Lower leg skin (tissue), 4 donors: Measurements from ENCODE around the gene SCRT2. TPM values are rescaled to one million over a fixed set of nuclear protein-coding genes. Genes with fewer than 3 reads are reported as not detected.

Experiments used
- DNase-seq, 2 donors: peaks; one replicate each; pipeline ENCODE4 v3.0.0-alpha.2; 2019; ENCODE audit warnings: low spot score in 2 of 2
- H3K4me3 ChIP-seq: fragments of 200-600 bp; sonication (generic); 2 replicates; pipeline ENCODE4 v1.5.1; 2017; ENCODE audit warnings: mild to moderate bottlenecking, low read depth; ENCODE audit not compliant: poor library complexity, severe bottlenecking
- POLR2A ChIP-seq, 2 donors: fragments of 450-650 bp; IDR thresholded peaks; one replicate each; pipeline ENCODE4 v1.6.1; 2016 to 2017; ENCODE audit warnings: antibody characterized with exemption in 2 of 2, mild to moderate bottlenecking in 1 of 2, moderate library complexity in 1 of 2
- WGBS, 2 donors: methylation state at CpG; one replicate each; pipeline ENCODE4 v1.1.5; 2018; 5-methylcytosine and 5-hydroxymethylcytosine counted together
- intact Hi-C: fragments of 100-400 bp; cut with DNase I; formaldehyde crosslinking; loops from one replicate; pipeline ENCODE4 v1.15.0; 2023; ENCODE audit warnings: low total_unique reads
- total RNA-seq, 4 donors: library from RNA; depleted of rRNA; stranded (reverse); fragments of >200 nt; gene quantifications; one replicate each; pipeline ENCODE4 v1.1.0, GENCODE V29; 2016
- TF ChIP-seq, protein P1 (sequence below), 3 donors: fragments of 450-650 bp; IDR thresholded peaks; one replicate each; pipeline ENCODE4 v1.5.1; 2016; ENCODE audit warnings: antibody characterized with exemption in 3 of 3, mild to moderate bottlenecking in 3 of 3, moderate library complexity in 2 of 3

The SCRT2 gene
- total RNA-seq, 4 donors from 2014 or later: not detected

DNA sequence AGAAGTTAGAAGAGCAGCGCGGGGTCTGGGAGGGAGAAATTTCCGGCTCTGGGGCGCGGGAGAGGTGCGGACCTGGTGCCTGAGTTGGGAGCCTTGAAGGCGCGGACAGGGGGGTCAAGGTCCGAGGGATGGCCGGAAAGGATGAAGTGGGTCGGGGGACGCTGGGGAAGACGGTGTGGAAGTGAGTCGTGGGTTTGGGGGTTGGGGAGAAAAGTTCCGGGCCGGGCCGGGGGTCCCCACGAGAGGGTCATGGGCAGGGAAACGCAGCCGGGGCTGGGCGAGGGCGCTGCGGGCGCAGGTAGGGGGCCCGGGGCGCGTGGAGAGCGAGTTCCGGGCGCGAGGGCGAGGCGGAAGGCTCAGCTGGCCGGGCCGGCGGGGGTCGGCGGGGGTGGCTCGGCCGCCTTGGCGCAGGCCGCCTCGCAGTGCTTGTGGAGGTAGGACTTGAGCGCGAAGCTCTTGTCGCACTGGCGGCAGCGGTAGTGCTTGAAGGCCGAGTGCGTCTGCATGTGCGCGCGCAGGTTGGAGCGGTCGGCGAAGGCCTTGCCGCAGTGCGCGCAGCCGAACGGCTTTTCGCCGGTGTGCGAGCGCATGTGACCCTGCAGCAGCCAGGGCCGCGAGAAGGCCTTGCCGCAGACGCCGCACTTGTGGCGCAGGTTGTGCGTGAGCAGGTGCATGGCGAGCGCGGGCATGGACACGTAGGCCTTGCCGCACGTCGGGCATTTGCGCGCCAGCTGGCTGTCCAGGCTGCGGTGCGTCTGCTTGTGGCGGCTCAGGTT, 12.1 kb downstream of the SCRT2 start:
- WGBS, 2 donors: 4 to 10% methylated on average over 33 to 60 of the region's 84 CpGs
- DNase-seq: no peak
- intact Hi-C loops: no loop called here
- no peak overlapping the region for H3K4me3 ChIP-seq
- TF ChIP-seq POLR2A (IDR thresholded peaks at IDR 0.05): no peak
- TF ChIP-seq, protein P1, sequence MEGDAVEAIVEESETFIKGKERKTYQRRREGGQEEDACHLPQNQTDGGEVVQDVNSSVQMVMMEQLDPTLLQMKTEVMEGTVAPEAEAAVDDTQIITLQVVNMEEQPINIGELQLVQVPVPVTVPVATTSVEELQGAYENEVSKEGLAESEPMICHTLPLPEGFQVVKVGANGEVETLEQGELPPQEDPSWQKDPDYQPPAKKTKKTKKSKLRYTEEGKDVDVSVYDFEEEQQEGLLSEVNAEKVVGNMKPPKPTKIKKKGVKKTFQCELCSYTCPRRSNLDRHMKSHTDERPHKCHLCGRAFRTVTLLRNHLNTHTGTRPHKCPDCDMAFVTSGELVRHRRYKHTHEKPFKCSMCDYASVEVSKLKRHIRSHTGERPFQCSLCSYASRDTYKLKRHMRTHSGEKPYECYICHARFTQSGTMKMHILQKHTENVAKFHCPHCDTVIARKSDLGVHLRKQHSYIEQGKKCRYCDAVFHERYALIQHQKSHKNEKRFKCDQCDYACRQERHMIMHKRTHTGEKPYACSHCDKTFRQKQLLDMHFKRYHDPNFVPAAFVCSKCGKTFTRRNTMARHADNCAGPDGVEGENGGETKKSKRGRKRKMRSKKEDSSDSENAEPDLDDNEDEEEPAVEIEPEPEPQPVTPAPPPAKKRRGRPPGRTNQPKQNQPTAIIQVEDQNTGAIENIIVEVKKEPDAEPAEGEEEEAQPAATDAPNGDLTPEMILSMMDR (IDR thresholded peaks at IDR 0.05): no peak

DNA sequence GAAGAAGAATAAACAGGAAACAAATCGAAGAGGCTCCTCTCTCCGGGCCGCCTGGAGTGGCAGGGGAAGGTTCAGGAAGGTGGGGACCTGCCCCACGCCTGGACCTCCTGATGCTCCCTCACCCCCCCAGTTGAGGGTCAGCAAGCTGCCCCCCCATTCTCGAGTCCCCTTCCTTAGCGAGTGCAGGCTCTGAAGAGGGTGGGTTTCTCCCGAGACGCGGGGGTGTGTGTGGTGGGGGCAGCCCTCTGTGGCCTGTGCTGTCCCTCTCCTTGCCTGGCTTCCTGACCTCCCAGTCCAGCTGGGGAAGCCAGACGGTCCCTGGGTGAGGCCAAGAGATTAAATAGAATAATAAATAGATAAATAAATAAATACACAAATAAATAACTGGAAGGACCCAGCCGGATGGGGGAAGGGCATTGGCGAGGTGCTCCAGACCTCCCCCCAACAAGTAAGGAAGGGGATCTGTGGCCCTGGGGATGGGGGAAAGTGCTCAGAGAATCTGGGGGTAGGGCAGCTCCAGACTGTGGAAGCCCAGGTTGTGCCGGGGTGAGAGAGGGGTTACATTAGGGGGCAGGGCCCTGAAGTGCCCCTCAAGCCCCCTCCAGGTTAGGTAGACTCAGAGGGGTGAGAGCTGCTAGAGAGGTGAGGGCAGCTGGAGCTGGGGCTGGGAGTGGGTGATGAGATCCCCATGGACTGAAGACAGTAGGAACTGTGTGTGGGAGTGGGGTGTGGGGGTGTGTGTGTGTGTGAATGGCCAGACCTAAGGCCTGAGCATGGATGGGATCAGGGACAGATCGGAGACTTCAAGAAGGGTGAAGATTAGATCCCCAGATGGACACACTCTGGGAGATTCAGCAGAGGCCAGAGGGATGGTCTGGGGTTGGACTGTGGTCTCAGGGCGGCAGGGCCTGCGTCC, 13.1 kb downstream of the SCRT2 start:
- no peak overlapping the region for H3K4me3 ChIP-seq
- intact Hi-C loops: no loop called here
- no peak for DNase-seq
- TF ChIP-seq POLR2A (IDR thresholded peaks at IDR 0.05): no peak
- TF ChIP-seq, protein P1 (IDR thresholded peaks at IDR 0.05): no peak
- 25 to 30% methylated on average over 13 to 15 of the region's 16 CpGs for WGBS, 2 donors

DNA sequence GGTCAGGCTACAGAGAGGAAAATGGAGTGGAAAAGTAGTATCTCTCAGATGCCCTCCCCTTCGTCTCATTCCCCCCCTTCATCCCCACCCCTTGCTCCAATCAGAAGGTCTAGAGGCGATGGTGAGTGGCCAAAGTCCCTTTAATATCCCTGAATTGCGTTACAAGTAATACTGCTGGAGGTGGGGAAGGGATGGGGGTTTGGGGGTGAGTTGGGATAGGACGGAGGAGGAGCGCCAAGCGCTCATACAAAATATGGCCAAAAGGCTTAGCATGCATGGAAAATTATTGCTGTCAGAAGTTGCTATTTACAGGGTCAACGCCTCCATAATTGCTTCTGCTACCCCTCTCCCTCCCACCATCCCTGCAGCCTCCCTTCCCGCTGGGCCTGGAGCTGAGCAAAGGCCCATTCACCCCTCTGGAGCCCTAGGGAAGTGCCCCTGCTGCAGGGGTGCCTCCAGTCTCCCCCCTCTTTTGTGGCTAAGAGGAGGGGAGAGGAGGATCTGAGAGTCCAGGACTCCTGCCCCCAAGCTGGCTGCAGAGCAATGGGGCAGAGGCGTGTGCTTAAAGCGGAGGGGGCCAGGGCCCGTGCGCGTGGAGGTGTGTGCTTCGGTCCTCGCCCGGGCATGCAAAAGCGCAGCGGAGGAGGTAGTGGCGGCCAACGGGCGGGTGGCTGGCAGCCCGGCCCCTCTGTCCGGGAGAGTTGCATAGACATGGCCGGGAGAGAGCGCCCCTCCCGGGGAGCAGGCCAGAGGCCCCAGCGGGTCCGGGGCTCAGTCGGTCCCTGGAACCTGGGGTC, 13.9 kb downstream of the SCRT2 start:
- no peak for DNase-seq
- H3K4me3 ChIP-seq: no peak overlapping the region
- TF ChIP-seq POLR2A (IDR thresholded peaks at IDR 0.05): no peak
- TF ChIP-seq, protein P1 (IDR thresholded peaks at IDR 0.05): no peak
- intact Hi-C loops: no loop called here
- WGBS, 2 donors: 25 to 31% methylated on average over 9 to 16 of the region's 29 CpGs

DNA sequence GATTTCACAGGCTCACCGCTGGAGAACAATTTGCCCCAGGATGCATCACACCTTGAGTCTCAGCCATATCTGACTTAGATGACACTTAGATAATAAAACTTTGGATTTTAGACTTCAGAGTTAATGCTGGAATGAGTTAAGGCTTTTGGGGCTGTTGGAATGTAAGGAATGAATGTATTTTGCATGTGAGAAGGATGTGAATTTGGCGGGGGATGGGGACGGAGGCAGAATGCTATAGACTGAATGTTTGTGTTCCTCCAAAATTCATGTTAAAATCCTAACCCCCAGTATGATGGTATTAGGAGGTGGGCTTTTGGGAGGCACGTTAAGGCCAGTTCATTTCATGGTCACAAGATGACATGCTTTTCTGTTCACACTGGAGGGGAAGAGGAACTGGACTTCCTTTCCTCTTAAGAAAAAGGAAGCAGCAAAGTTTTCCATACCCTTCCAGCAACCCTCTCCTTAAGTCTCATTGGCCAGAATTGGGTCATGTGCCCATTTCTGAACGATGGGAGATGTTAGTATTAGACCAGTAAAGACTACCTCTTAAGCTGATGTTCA, 16.8 kb downstream of the SCRT2 start:
- intact Hi-C loops: no loop called here
- WGBS, 2 donors: 22 to 28% methylated on average over 5 of the region's 5 CpGs
- no peak for TF ChIP-seq POLR2A (IDR thresholded peaks at IDR 0.05)
- TF ChIP-seq, protein P1 (IDR thresholded peaks at IDR 0.05): no peak
- no peak overlapping the region for H3K4me3 ChIP-seq
- no peak for DNase-seq

DNA sequence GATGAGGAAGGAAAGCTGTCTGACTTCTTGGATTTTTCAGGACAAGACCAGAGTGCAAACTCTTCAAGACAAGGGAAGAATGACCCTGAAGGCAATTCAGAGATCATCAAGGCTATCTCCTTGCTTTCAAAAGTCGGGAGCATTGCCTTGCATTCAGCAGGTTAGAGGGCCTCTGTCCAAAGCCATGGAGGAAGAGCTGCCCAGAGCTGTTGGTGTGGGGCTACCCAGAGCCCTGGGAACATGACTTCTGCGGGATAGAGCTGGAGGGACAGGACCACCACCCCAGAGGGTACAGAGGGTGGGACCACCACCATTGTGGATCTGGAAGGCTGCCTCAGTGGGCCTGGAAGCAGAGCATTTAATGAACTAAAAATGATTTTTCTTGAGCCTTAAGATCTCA, 17.4 kb downstream of the SCRT2 start:
- intact Hi-C loops: no loop called here
- no peak overlapping the region for H3K4me3 ChIP-seq
- TF ChIP-seq, protein P1 (IDR thresholded peaks at IDR 0.05): no peak
- no peak for TF ChIP-seq POLR2A (IDR thresholded peaks at IDR 0.05)
- DNase-seq: no peak
- 24 to 30% methylated on average over 2 of the region's 2 CpGs for WGBS, 2 donors
